Left hindlimb (tissue), 1 donor: ENCODE data around the gene ZNF558.

Experiments used
- DNase-seq: peaks from one replicate; pipeline ENCODE4 v3.0.0-alpha.2; 2018

Gene ZNF558

GRCh38 chr19:8832132-8833021 is at the start of gene ZNF558, which contains the start of gene MBD3L1:
Gene ZNF558, minus strand, starts transcription at chr19:8832304. Its CDS starts 9,645 bp downstream, at chr19:8822659.
Gene MBD3L1, plus strand, starts transcription at chr19:8832377. Its CDS starts 10,302 bp downstream, at chr19:8842679.
- DNase-seq = peak; percentile 99

GRCh38 chr19:8881512-8881911 is 49.4 kb upstream of the ZNF558 start:
- no peak for DNase-seq

- DNase-seq = no peak
These were observed 48.9 kb upstream of the ZNF558 start for GRCh38 chr19:8880868-8881488.

GRCh38 chr19:8877854-8878705 is 46.0 kb upstream of the ZNF558 start:
- no peak for DNase-seq

GRCh38 chr19:8866344-8866743 is 34.2 kb upstream of the ZNF558 start:
- DNase-seq = no peak

GRCh38 chr19:8858260-8858659 is 26.2 kb upstream of the ZNF558 start:
- no peak for DNase-seq

GRCh38 chr19:8850488-8850887 is 18.4 kb upstream of the ZNF558 start:
- no peak for DNase-seq

GRCh38 chr19:8849232-8849631 is 17.1 kb upstream of the ZNF558 start:
- DNase-seq = no peak

- DNase-seq = no peak
These were observed 14.7 kb upstream of the ZNF558 start for GRCh38 chr19:8846819-8847218.

- DNase-seq = no peak
These were observed 8.6 kb upstream of the ZNF558 start for GRCh38 chr19:8840708-8841107.

- no peak for DNase-seq
These were observed 3.8 kb upstream of the ZNF558 start for GRCh38 chr19:8835877-8836276.

GRCh38 chr19:8835446-8835845 is 3.3 kb upstream of the ZNF558 start:
- DNase-seq = no peak

- DNase-seq = no peak
These were observed 322 bp downstream of the ZNF558 start for GRCh38 chr19:8831832-8832131.

GRCh38 chr19:8831373-8831772 is 731 bp downstream of the ZNF558 start:
- DNase-seq = no peak

GRCh38 chr19:8827277-8827676 is 4.8 kb downstream of the ZNF558 start:
- no peak for DNase-seq

- no peak for DNase-seq
These were observed 5.7 kb downstream of the ZNF558 start for GRCh38 chr19:8826371-8826770.

GRCh38 chr19:8821748-8822241 is 10.3 kb downstream of the ZNF558 start:
- DNase-seq = no peak

- no peak for DNase-seq
These were observed 11.9 kb downstream of the ZNF558 start for GRCh38 chr19:8820234-8820633.

GRCh38 chr19:8815780-8816179 is 16.3 kb downstream of the ZNF558 start:
- no peak for DNase-seq

- no peak for DNase-seq
These were observed 17.9 kb downstream of the ZNF558 start for GRCh38 chr19:8814176-8814575.

- no peak for DNase-seq
These were observed 20.6 kb downstream of the ZNF558 start for GRCh38 chr19:8811315-8812172.

- no peak for DNase-seq
These were observed 25.4 kb downstream of the ZNF558 start for GRCh38 chr19:8806661-8807060.
